T-cell (primary cell): ENCODE data around the gene ASPSCR1. TPM values are rescaled to one million over a fixed set of nuclear protein-coding genes. Genes with fewer than 3 reads are reported as not detected.
"Not testable (repeated sequence)": the region's sequence is repeated elsewhere in the genome, so short reads cannot be mapped to it uniquely, and the experiment has no call there.

Source experiments
- ATAC-seq, 4 experiments: fragments of 200-7000 bp in 3 of 4; fragments of 150-1000 bp in 1 of 4; cut with Tn5 transposase; replicated peaks in 1 of 4; 1 replicate in 3 of 4; 2 replicates in 1 of 4; pipeline ENCODE4 v1.10.0; 2021; ENCODE audit warnings: moderate library complexity in 3 of 4, mild to moderate bottlenecking in 2 of 4, moderate number of reproducible peaks in 1 of 4
- CTCF ChIA-PET, 2 donors: fragments of 300-600 bp; sonication (Branson Sonifier 250); formaldehyde crosslinking; loops; one replicate each; lab custom pipeline; 2022; ENCODE audit warnings: antibody characterized with exemption in 2 of 2; lab: Charles Lee
- POLR2A ChIA-PET, 2 donors: fragments of 300-600 bp; sonication (Branson Sonifier 250); formaldehyde crosslinking; loops; one replicate each; lab custom pipeline; 2022; ENCODE audit warnings: antibody characterized with exemption in 2 of 2; lab: Charles Lee
- DNase-seq, 35 experiments: peaks; one replicate each; pipeline versions ENCODE4 v3.0.0 to v3.0.0-alpha.2; 2013 to 2023
- H3K27ac ChIP-seq: one replicate; pipeline ENCODE4 v1.5.1; 2013; ENCODE audit warnings: low read length
- H3K27me3 ChIP-seq, 2 experiments: replicated peaks in 1 of 2; 1 replicate in 1 of 2; 2 replicates in 1 of 2; pipeline versions ENCODE4 v1.6.1 to v1.7.0; 2013; ENCODE audit warnings: low read length in 1 of 2, mixed read lengths in 1 of 2; ENCODE audit not compliant: control insufficient read depth in 2 of 2, insufficient read depth in 2 of 2; ENCODE audit errors: extremely low read depth in 1 of 2
- H3K36me3 ChIP-seq, 2 donors: 1 replicate in 1 of 2; 2 replicates in 1 of 2; pipeline versions ENCODE4 v1.6.1 to v1.7.0; 2013; ENCODE audit warnings: low read length in 1 of 2; ENCODE audit not compliant: control insufficient read depth in 2 of 2, insufficient read depth in 1 of 2; ENCODE audit errors: extremely low read depth in 1 of 2
- H3K4me1 ChIP-seq, 2 experiments: 1 replicate in 1 of 2; 2 replicates in 1 of 2; pipeline versions ENCODE4 v1.6.1 to v1.7.0; 2013; ENCODE audit warnings: low read length in 2 of 2, mixed read lengths in 1 of 2; ENCODE audit not compliant: insufficient read depth in 2 of 2, control insufficient read depth in 1 of 2; ENCODE audit errors: extremely low read depth in 1 of 2
- H3K4me3 ChIP-seq, 2 donors: 1 replicate in 1 of 2; 2 replicates in 1 of 2; pipeline versions ENCODE4 v1.5.1 to v1.7.0; 2013; ENCODE audit warnings: mild to moderate bottlenecking in 2 of 2, low read length in 1 of 2, moderate library complexity in 1 of 2; ENCODE audit not compliant: control insufficient read depth in 1 of 2; ENCODE audit errors: extremely low read depth in 1 of 2
- H3K9me3 ChIP-seq: 2 replicates; pipeline ENCODE4 v1.7.0; 2013
- H3K27ac Mint-ChIP-seq, 2 donors: one replicate each; pipeline ENCODE4 v1.8.0; 2020 to 2021; ENCODE audit warnings: mild to moderate bottlenecking in 2 of 2, mixed read lengths in 2 of 2
- H3K27me3 Mint-ChIP-seq, 2 donors: one replicate each; pipeline ENCODE4 v1.8.0; 2021 to 2022; ENCODE audit warnings: mixed read lengths in 2 of 2
- H3K36me3 Mint-ChIP-seq: one replicate; pipeline ENCODE4 v1.8.0; 2021; ENCODE audit warnings: mixed read lengths
- H3K4me1 Mint-ChIP-seq, 3 donors: one replicate each; pipeline ENCODE4 v1.8.0; 2020 to 2022; ENCODE audit warnings: mixed read lengths in 3 of 3, mild to moderate bottlenecking in 1 of 3
- H3K4me3 Mint-ChIP-seq, 3 donors: one replicate each; pipeline ENCODE4 v1.8.0; 2020 to 2022; ENCODE audit warnings: mild to moderate bottlenecking in 3 of 3, mixed read lengths in 3 of 3, moderate library complexity in 3 of 3
- H3K9me3 Mint-ChIP-seq, 3 donors: one replicate each; pipeline ENCODE4 v1.8.0; 2020 to 2022; ENCODE audit warnings: mixed read lengths in 3 of 3
- WGBS: methylation state at CpG from one replicate; pipeline ENCODE4 v1.1.5; 2013; ENCODE audit warnings: missing lambda C conversion rate; ENCODE audit not compliant: insufficient coverage; 5-methylcytosine and 5-hydroxymethylcytosine counted together
- total RNA-seq, 35 experiments: library from RNA in 6 of 35; stranded (reverse) in 6 of 35; fragments of 120-200 nt in 1 of 35; gene quantifications; one replicate each; pipeline versions ENCODE4 v1.2.1 to v1.2.4 and lab custom pipeline; 2013 to 2026

ASPSCR1 gene
- total RNA-seq, 5 donors from 2014 or later (not counting 1 experiment from before 2014, with no cell fraction given), result 34.6 to 49.7 (median 44.9) TPM

- Mint-ChIP-seq H3K36me3 (no peaks in the 10 kb centered on the region), H3K27ac (no peak overlapping the region), H3K9me3 (no peaks in the 10 kb centered on the region), H3K4me1 (peaks cover 2 to 10% (median 7%) of the 10 kb centered on the region in 3 donors), H3K4me3 (no peak overlapping the region), H3K27me3 (peaks cover 0 to 4% of the 10 kb centered on the region in 2 donors)
- ATAC-seq (no peak), DNase-seq (no peak)
- POLR2A ChIA-PET, result no interaction called here
- Histone ChIP-seq H3K9me3 (no peaks in the 10 kb centered on the region), H3K27me3 (peaks cover 0 to 11% of the 10 kb centered on the region in 2 experiments), H3K4me3 (no peak overlapping the region), H3K27ac (no peak overlapping the region), H3K4me1 (peaks cover 5 to 7% of the 10 kb centered on the region in 2 experiments), H3K36me3 (no peaks in the 10 kb centered on the region)
- CTCF ChIA-PET, result interaction anchor here in 1 of 2 donors (0.7 kb wide), 1 partner anchor 80 kb away, joined by 4 read pairs; no protein-coding TSS in a partner anchor
- WGBS, result 86% methylated on average over 15 of the region's 15 CpGs
Measured at GRCh38 chr17:81950501-81950900, 26.9 kb upstream of the ASPSCR1 start.

- H3K4me1 ChIP-seq, result peaks cover 5 to 7% of the 10 kb centered on the region in 2 experiments
- POLR2A ChIA-PET, result no interaction called here
- H3K27ac ChIP-seq, result no peak overlapping the region
- no peaks in the 10 kb centered on the region for H3K9me3 ChIP-seq
- H3K27me3 Mint-ChIP-seq, result peaks cover 0 to 3% of the 10 kb centered on the region in 2 donors
- H3K36me3 ChIP-seq, result no peaks in the 10 kb centered on the region
- no peaks in the 10 kb centered on the region for H3K36me3 Mint-ChIP-seq
- CTCF ChIA-PET, result no interaction called here
- no peak overlapping the region for H3K27ac Mint-ChIP-seq
- H3K4me3 Mint-ChIP-seq, result peak overlapping the region in 1 of 3 donors; percentile 47
- ATAC-seq (no peak), DNase-seq (no peak)
- H3K9me3 Mint-ChIP-seq, result no peaks in the 10 kb centered on the region
- peaks cover 0 to 21% of the 10 kb centered on the region in 2 experiments for H3K27me3 ChIP-seq
- H3K4me3 ChIP-seq, result no peak overlapping the region
- H3K4me1 Mint-ChIP-seq, result peaks cover 2 to 10% (median 7%) of the 10 kb centered on the region in 3 donors
- WGBS, result 60% methylated on average over 8 of the region's 13 CpGs
Measured at GRCh38 chr17:81951785-81952684, 25.4 kb upstream of the ASPSCR1 start.

- Mint-ChIP-seq H3K36me3 (no peaks in the 10 kb centered on the region), H3K27ac (no peak overlapping the region), H3K9me3 (no peaks in the 10 kb centered on the region), H3K27me3 (peaks cover 0 to 6% of the 10 kb centered on the region in 2 donors), H3K4me3 (no peak overlapping the region), H3K4me1 (peaks cover 2 to 10% (median 7%) of the 10 kb centered on the region in 3 donors)
- Histone ChIP-seq H3K27ac (no peak overlapping the region), H3K4me3 (no peak overlapping the region), H3K27me3 (peaks cover 0 to 28% of the 10 kb centered on the region in 2 experiments), H3K9me3 (no peaks in the 10 kb centered on the region), H3K4me1 (peaks cover 5 to 7% of the 10 kb centered on the region in 2 experiments), H3K36me3 (no peaks in the 10 kb centered on the region)
- ChIA-PET CTCF (no interaction called here), POLR2A (interaction anchor here in 1 of 2 donors (0.6 kb wide), 1 partner anchor 171 kb away, joined by 4 read pairs; no protein-coding TSS in a partner anchor)
- DNase-seq (no peak), ATAC-seq (no peak)
- 85% methylated on average over 11 of the region's 16 CpGs for WGBS
Measured at GRCh38 chr17:81952792-81953228, 24.6 kb upstream of the ASPSCR1 start.

GRCh38 chr17:81953443-81953842 lies 24.0 kb upstream of the ASPSCR1 start:
- DNase-seq, H3K27me3 Mint-ChIP-seq, H3K27ac ChIP-seq, ATAC-seq, H3K36me3 Mint-ChIP-seq, H3K27ac Mint-ChIP-seq, H3K9me3 ChIP-seq, H3K4me3 Mint-ChIP-seq, H3K4me3 ChIP-seq, H3K9me3 Mint-ChIP-seq, H3K36me3 ChIP-seq, H3K4me1 ChIP-seq: not testable (repeated sequence)
- ChIA-PET CTCF (interaction anchor here in 1 of 2 donors (0.7 kb wide), 1 partner anchor 84 kb away, joined by 3 read pairs; no protein-coding TSS in a partner anchor), POLR2A (interaction anchor here in 1 of 2 donors (0.6 kb wide), 1 partner anchor 171 kb away, joined by 4 read pairs; no protein-coding TSS in a partner anchor)
- H3K27me3 ChIP-seq, result peaks cover 2 to 34% of the 10 kb centered on the region in 2 experiments
- 100% methylated on average over 1 of the region's 5 CpGs for WGBS
- H3K4me1 Mint-ChIP-seq, result peaks cover 2 to 11% (median 7%) of the 10 kb centered on the region in 3 donors

DNA sequence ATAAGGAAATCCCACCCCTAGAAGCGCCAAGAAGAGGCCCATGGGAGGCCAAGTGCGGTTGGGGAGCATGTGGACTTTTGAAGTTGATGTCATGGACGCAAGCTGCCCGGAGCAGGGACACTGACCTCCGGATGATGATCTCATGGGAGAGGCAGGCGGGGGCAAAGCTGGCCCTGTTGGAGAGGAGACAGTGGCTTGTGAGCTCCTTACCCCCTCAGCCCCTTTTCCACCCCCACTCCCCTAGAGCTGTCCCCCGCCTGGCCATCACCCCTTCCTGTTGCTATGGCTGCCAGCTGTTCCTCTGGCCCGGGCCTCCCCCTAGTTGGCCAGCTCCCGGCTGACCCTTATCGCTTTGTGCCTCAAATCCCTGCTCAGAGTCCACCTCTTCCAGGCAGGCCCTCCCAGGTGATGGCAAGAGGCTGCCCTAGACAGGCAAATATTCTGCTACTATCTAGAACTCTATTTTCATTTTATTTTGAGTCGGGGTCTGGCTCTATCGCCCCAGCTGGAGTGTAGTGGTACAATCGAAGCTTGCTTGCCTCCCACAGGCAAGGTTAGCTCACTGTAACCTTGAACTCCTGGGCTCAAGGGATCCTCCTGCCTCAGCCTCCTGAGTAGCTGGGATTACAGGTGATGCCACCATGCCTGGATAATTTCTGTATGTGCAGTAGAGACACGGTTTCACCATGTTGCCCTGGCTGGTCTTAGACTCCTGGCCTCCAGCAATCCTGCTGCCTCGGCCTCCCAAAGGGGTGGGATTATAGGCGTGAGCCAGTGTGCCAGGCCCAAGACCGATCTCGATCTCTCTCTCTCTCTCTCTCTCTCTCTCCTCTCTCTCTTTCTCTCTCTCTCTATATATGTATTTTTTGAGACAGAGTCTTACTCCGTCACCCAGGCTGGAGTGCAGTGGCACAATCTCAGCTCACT lies 23.0 kb upstream of the ASPSCR1 start:
- H3K27me3 Mint-ChIP-seq, result peaks cover 0 to 17% of the 10 kb centered on the region in 2 donors
- 94% methylated on average over 5 of the region's 19 CpGs for WGBS
- Histone ChIP-seq H3K4me1 (peaks cover 5 to 13% of the 10 kb centered on the region in 2 experiments), H3K27ac (no peak overlapping the region), H3K4me3 (no peak overlapping the region), H3K9me3 (no peaks in the 10 kb centered on the region), H3K27me3 (peaks cover 5 to 44% of the 10 kb centered on the region in 2 experiments), H3K36me3 (no peaks in the 10 kb centered on the region)
- DNase-seq, result no peak
- H3K36me3 Mint-ChIP-seq, result no peaks in the 10 kb centered on the region
- no peaks in the 10 kb centered on the region for H3K9me3 Mint-ChIP-seq
- ATAC-seq, result no peak
- CTCF ChIA-PET, result no interaction called here
- no peak overlapping the region for H3K27ac Mint-ChIP-seq
- peaks cover 2 to 17% (median 7%) of the 10 kb centered on the region in 3 donors for H3K4me1 Mint-ChIP-seq
- POLR2A ChIA-PET, result no interaction called here
- H3K4me3 Mint-ChIP-seq, result no peak overlapping the region
